Measurements from ENCODE around the gene CIAO3. TPM values are rescaled to one million over a fixed set of nuclear protein-coding genes. Genes with fewer than 3 reads are reported as not detected.
"Not testable (repeated sequence)": the region's sequence is repeated elsewhere in the genome, so short reads cannot be mapped to it uniquely, and the experiment has no call there.

The CIAO3 gene
- total RNA-seq, 1 experiment from 2014 or later = 31.1 TPM

DNA sequence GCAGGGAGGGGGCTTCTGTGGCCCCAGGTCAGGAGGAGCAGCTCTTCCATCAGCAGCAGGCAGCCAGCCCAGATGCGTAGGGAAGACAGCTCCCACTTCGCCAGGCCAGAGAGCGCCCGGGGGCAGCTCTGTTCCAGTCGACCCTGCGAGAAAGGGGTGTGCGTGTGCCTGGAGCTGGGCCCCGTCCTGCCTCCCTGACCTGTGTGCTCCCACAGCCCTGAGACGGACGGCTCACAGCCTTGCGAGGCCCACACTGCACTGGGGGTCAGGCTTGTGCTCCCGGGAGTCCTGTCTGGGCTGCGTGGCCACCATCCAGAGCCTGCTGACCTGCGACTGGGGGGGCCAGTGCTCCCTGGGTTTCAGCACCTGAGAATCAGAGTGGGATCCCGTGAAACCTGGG is 19.3 kb upstream of the CIAO3 start:
- no peak for DNase-seq (ENCODE audit: unreplicated experiment)
- TF ChIP-seq, protein P1, sequence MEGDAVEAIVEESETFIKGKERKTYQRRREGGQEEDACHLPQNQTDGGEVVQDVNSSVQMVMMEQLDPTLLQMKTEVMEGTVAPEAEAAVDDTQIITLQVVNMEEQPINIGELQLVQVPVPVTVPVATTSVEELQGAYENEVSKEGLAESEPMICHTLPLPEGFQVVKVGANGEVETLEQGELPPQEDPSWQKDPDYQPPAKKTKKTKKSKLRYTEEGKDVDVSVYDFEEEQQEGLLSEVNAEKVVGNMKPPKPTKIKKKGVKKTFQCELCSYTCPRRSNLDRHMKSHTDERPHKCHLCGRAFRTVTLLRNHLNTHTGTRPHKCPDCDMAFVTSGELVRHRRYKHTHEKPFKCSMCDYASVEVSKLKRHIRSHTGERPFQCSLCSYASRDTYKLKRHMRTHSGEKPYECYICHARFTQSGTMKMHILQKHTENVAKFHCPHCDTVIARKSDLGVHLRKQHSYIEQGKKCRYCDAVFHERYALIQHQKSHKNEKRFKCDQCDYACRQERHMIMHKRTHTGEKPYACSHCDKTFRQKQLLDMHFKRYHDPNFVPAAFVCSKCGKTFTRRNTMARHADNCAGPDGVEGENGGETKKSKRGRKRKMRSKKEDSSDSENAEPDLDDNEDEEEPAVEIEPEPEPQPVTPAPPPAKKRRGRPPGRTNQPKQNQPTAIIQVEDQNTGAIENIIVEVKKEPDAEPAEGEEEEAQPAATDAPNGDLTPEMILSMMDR (IDR thresholded peaks at IDR 0.05; ENCODE audit: unreplicated experiment) = no peak
- no TSS peak for BruUV-seq (replicated peaks)
- no peaks in the 10 kb centered on the region for H3K27me3 Mint-ChIP-seq (ENCODE audit: insufficient read depth, unreplicated experiment)
- POLR2A ChIA-PET = interaction anchor here (1.1 to 3.9 kb wide), 10 partner anchors 10 to 123 kb away, joined by 3 to 26 read pairs (median 9); partner anchors contain the start of genes ANTKMT, CHTF18, CIAO3 and METTL26
- CTCF ChIA-PET = interaction anchor here (0.6 to 2.9 kb wide), 5 partner anchors 14 to 298 kb away, joined by 3 to 11 read pairs (median 7); partner anchors contain the start of gene CIAO3
- H3K4me3 Mint-ChIP-seq (ENCODE audit: unreplicated experiment) = peak overlapping the region; percentile 60
- no peaks in the 10 kb centered on the region for H3K9me3 Mint-ChIP-seq (ENCODE audit: unreplicated experiment)
- H3K4me1 Mint-ChIP-seq (ENCODE audit: insufficient read depth, unreplicated experiment) = peaks cover 10% of the 10 kb centered on the region
- H3K27ac Mint-ChIP-seq (ENCODE audit: low read depth, unreplicated experiment) = peak overlapping the region; percentile 61
- H3K36me3 Mint-ChIP-seq (ENCODE audit: insufficient read depth, unreplicated experiment) = no peaks in the 10 kb centered on the region
- intact Hi-C loops (cut with micrococcal nuclease) = no loop called here

DNA sequence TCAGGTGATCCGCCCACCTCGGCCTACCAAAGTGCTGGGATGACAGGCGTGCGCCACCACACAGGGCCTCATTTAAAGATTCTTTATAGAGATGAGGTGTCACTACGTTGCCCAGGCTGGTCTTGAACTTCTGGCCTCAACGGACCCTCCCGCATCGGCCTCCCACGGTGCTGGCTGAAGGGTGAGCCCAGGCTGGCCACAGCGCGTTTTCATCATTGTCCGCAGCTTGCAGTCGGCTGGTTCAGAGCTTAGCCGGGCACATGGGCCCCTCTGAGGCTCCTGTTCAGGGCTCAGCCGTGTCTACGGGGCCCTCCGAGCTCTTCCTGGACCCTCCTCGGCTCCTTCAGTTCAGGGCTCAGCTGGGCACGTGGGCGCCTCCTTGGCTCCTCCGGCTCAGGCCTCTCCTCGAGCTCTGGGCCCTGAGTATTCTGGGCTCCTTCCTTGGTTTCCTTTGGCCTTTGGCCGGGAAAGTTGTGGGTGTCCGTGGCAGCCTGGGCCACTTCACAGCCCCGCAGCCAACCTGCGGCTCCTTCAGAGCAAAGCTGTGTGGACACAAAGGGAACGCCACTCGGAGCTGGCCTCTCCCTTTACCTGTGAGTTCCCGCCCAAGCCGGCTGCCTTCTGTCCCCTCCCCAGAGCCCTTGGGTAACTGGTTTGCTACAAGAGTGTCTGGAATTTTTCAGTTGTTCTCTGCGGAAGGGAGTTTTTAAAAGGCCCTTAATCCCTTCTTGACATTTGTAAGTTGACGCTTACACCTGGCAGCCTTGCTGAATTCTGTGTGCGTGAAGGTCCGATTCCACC is 18.5 kb upstream of the CIAO3 start:
- Mint-ChIP-seq H3K27me3 (ENCODE audit: insufficient read depth, unreplicated experiment) (no peaks in the 10 kb centered on the region), H3K4me1 (ENCODE audit: insufficient read depth, unreplicated experiment) (peaks cover 10% of the 10 kb centered on the region), H3K27ac (ENCODE audit: low read depth, unreplicated experiment) (peak overlapping the region; percentile 61), H3K9me3 (ENCODE audit: unreplicated experiment) (no peaks in the 10 kb centered on the region), H3K4me3 (ENCODE audit: unreplicated experiment) (no peak overlapping the region), H3K36me3 (ENCODE audit: insufficient read depth, unreplicated experiment) (no peaks in the 10 kb centered on the region)
- BruUV-seq (replicated peaks) = no TSS peak
- intact Hi-C loops (cut with micrococcal nuclease) = no loop called here
- TF ChIP-seq, protein P1 (IDR thresholded peaks at IDR 0.05; ENCODE audit: unreplicated experiment) = no peak
- CTCF ChIA-PET = interaction anchor here (0.6 to 2.9 kb wide), 5 partner anchors 14 to 298 kb away, joined by 3 to 11 read pairs (median 7); partner anchors contain the start of gene CIAO3
- no peak for DNase-seq (ENCODE audit: unreplicated experiment)
- POLR2A ChIA-PET = interaction anchor here (1.1 to 3.9 kb wide), 6 partner anchors 10 to 52 kb away, joined by 3 to 26 read pairs (median 9); partner anchors contain the start of genes ANTKMT, CHTF18 and RPUSD1

- ChIA-PET CTCF (interaction anchor here (0.7 to 2.5 kb wide), 7 partner anchors 10 to 301 kb away, joined by 3 to 13 read pairs (median 3); partner anchors contain the start of gene CIAO3), POLR2A (interaction anchor here (1.0 to 1.7 kb wide), 2 partner anchors 16 to 27 kb away, joined by 4 to 5 read pairs; partner anchors contain the start of gene CIAO3)
- TF ChIP-seq, protein P1 (IDR thresholded peaks at IDR 0.05; ENCODE audit: unreplicated experiment) = no peak
- no peak overlapping the region for H3K27ac Mint-ChIP-seq (ENCODE audit: low read depth, unreplicated experiment)
- H3K4me3 Mint-ChIP-seq (ENCODE audit: unreplicated experiment) = no peak overlapping the region
- H3K9me3 Mint-ChIP-seq (ENCODE audit: unreplicated experiment) = no peaks in the 10 kb centered on the region
- DNase-seq (ENCODE audit: unreplicated experiment) = no peak
- peaks cover 7% of the 10 kb centered on the region for H3K4me1 Mint-ChIP-seq (ENCODE audit: insufficient read depth, unreplicated experiment)
- intact Hi-C loops (cut with micrococcal nuclease) = no loop called here
- no peaks in the 10 kb centered on the region for H3K27me3 Mint-ChIP-seq (ENCODE audit: insufficient read depth, unreplicated experiment)
- H3K36me3 Mint-ChIP-seq (ENCODE audit: insufficient read depth, unreplicated experiment) = no peaks in the 10 kb centered on the region
- no TSS peak for BruUV-seq (replicated peaks)
Observed at GRCh38 chr16:756428-756827, 15.6 kb upstream of the CIAO3 start.

DNA sequence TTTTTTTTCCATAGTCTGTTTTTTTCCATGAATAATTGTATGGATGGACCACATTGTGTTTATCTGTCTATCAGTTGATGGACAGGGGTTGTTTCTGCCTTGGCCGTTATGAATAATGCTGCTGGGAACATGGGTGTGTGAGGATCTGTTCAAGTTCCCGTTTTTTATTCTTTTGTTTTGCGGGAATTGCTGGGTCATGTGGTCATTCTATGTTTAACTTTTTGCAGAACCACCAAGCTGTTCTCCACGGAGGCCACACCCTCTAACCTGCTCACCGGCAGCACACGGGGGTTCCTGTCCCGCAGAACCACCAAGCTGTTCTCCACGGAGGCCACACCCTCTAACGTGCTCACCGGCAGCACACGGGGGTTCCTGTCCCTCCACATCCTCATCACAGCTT is 13.9 kb upstream of the CIAO3 start:
- H3K27me3 Mint-ChIP-seq (ENCODE audit: insufficient read depth, unreplicated experiment) = no peaks in the 10 kb centered on the region
- H3K4me1 Mint-ChIP-seq (ENCODE audit: insufficient read depth, unreplicated experiment) = no peaks in the 10 kb centered on the region
- no peaks in the 10 kb centered on the region for H3K9me3 Mint-ChIP-seq (ENCODE audit: unreplicated experiment)
- ChIA-PET POLR2A (interaction anchor here (1.7 kb wide), 1 partner anchor 14 kb away, joined by 6 read pairs; the partner anchor contains the start of gene CIAO3), CTCF (interaction anchor here (0.6 kb wide), 3 partner anchors 8 to 30 kb away, joined by 3 to 4 read pairs (median 3); no protein-coding TSS in a partner anchor)
- TF ChIP-seq, protein P1 (IDR thresholded peaks at IDR 0.05; ENCODE audit: unreplicated experiment) = no peak
- H3K36me3 Mint-ChIP-seq (ENCODE audit: insufficient read depth, unreplicated experiment) = no peaks in the 10 kb centered on the region
- intact Hi-C loops (cut with micrococcal nuclease) = no loop called here
- H3K27ac Mint-ChIP-seq (ENCODE audit: low read depth, unreplicated experiment) = no peak overlapping the region
- no peak overlapping the region for H3K4me3 Mint-ChIP-seq (ENCODE audit: unreplicated experiment)
- DNase-seq (ENCODE audit: unreplicated experiment) = no peak
- no TSS peak for BruUV-seq (replicated peaks)

GRCh38 chr16:754121-754607 is 13.4 kb upstream of the CIAO3 start:
- H3K36me3 Mint-ChIP-seq (ENCODE audit: insufficient read depth, unreplicated experiment); H3K4me1 Mint-ChIP-seq (ENCODE audit: insufficient read depth, unreplicated experiment); H3K4me3 Mint-ChIP-seq (ENCODE audit: unreplicated experiment); H3K27ac Mint-ChIP-seq (ENCODE audit: low read depth, unreplicated experiment); H3K27me3 Mint-ChIP-seq (ENCODE audit: insufficient read depth, unreplicated experiment); H3K9me3 Mint-ChIP-seq (ENCODE audit: unreplicated experiment); BruUV-seq (replicated peaks); DNase-seq (ENCODE audit: unreplicated experiment); intact Hi-C loops (cut with micrococcal nuclease): not testable (repeated sequence)
- ChIA-PET CTCF (interaction anchor here (0.6 to 0.7 kb wide), 3 partner anchors 14 to 42 kb away, joined by 3 to 4 read pairs (median 3); no protein-coding TSS in a partner anchor), POLR2A (interaction anchor here (1.7 kb wide), 1 partner anchor 13 kb away, joined by 6 read pairs; the partner anchor contains the start of gene CIAO3)

Data from MCF 10A (cell line).